Esophagus squamous epithelium (tissue), 5 donors: ENCODE data around the gene ANKRD63. TPM values are rescaled to one million over a fixed set of nuclear protein-coding genes. Genes with fewer than 3 reads are reported as not detected.

Source experiments
- DNase-seq: peaks from one replicate; lab custom pipeline; 2025; lab: John Stamatoyannopoulos, UW
- H3K27ac ChIP-seq, 4 donors: fragments of 200-600 bp; sonication (generic); one replicate each; pipeline ENCODE4 v1.5.1; 2016 to 2019; ENCODE audit warnings: mild to moderate bottlenecking in 1 of 4
- H3K27me3 ChIP-seq, 4 donors: fragments of 200-600 bp; sonication (generic); 1 replicate in 3 of 4; 2 replicates in 1 of 4; pipeline versions ENCODE4 v1.5.1 to v1.6.0; 2017 to 2021; ENCODE audit warnings: antibody characterized with exemption in 1 of 4
- H3K36me3 ChIP-seq, 3 donors: fragments of 200-600 bp; sonication (generic); one replicate each; pipeline ENCODE4 v1.5.1; 2016 to 2019
- H3K4me1 ChIP-seq, 3 donors: fragments of 200-600 bp; sonication (generic); one replicate each; pipeline ENCODE4 v1.5.1; 2017 to 2019
- H3K4me3 ChIP-seq, 4 donors: fragments of 200-600 bp; sonication (generic); 1 replicate in 3 of 4; 2 replicates in 1 of 4; pipeline ENCODE4 v1.5.1; 2016 to 2019; ENCODE audit warnings: mild to moderate bottlenecking in 2 of 4, moderate library complexity in 1 of 4
- H3K9me3 ChIP-seq, 3 donors: fragments of 200-600 bp; sonication (generic); one replicate each; pipeline ENCODE4 v1.5.1; 2016 to 2019
- CTCF ChIP-seq, 6 experiments: fragments of 450-650 bp in 4 of 6; fragments of 200-600 bp in 2 of 6; sonication (generic) in 2 of 6; IDR thresholded peaks; one replicate each; pipeline ENCODE4 v1.5.1; 2016 to 2019; ENCODE audit warnings: antibody characterized with exemption in 6 of 6, mild to moderate bottlenecking in 4 of 6, moderate library complexity in 4 of 6
- POLR2A ChIP-seq, 4 donors: fragments of 450-650 bp; IDR thresholded peaks; one replicate each; pipeline ENCODE4 v1.6.1; 2017; ENCODE audit warnings: antibody characterized with exemption in 4 of 4, mild to moderate bottlenecking in 4 of 4, moderate library complexity in 3 of 4
- WGBS, 2 donors: methylation state at CpG; one replicate each; pipeline ENCODE4 v1.1.5; 2018; 5-methylcytosine and 5-hydroxymethylcytosine counted together
- intact Hi-C: fragments of 100-400 bp; cut with DNase I; formaldehyde crosslinking; loops from one replicate; pipeline ENCODE4 v1.15.0; 2022
- total RNA-seq, 4 donors: library from RNA; depleted of rRNA; stranded (reverse); fragments of >200 nt; gene quantifications; one replicate each; pipeline ENCODE4 v1.1.0, GENCODE V29; 2016
- donor health status: DM: yes; HTN: yes; CAD: no.

Gene ANKRD63
- total RNA-seq, 4 donors from 2014 or later: not detected

GRCh38 chr15:40246496-40247280 is 36.2 kb downstream of the ANKRD63 start:
- peaks cover 45 to 100% (median 51%) of the 10 kb centered on the region in 3 donors for H3K4me1 ChIP-seq

GRCh38 chr15:40245666-40246450 is 37.0 kb downstream of the ANKRD63 start:
- Histone ChIP-seq H3K36me3 (peaks cover 0 to 15% (median 0%) of the 10 kb centered on the region in 3 donors), H3K4me3 (no peak overlapping the region), H3K9me3 (no peaks in the 10 kb centered on the region), H3K27me3 (peaks cover 0 to under 1% (median 0%) of the 10 kb centered on the region in 4 donors), H3K4me1 (peaks cover 50 to 100% (median 53%) of the 10 kb centered on the region in 3 donors), H3K27ac (peak overlapping the region; percentile 82 to 94 (median 84))
- TF ChIP-seq CTCF (IDR thresholded peaks at IDR 0.05): no peak
- DNase-seq: no peak
- intact Hi-C loops: no loop called here
- WGBS, 2 donors: 76 to 78% methylated on average over 6 to 8 of the region's 9 CpGs

More at GRCh38 chr15:40246496-40247280, 36.2 kb downstream of the ANKRD63 start:
- WGBS, 2 donors: 72 to 82% methylated on average over 4 of the region's 8 CpGs
- no peaks in the 10 kb centered on the region for H3K9me3 ChIP-seq
- DNase-seq: no peak
- no peak for TF ChIP-seq POLR2A (IDR thresholded peaks at IDR 0.05)
- TF ChIP-seq CTCF (IDR thresholded peaks at IDR 0.05): no peak
- no peak overlapping the region for H3K4me3 ChIP-seq
- H3K27ac ChIP-seq: peak overlapping the region; percentile 82 to 94 (median 84)
- H3K27me3 ChIP-seq: no peaks in the 10 kb centered on the region
- peaks cover 0 to 15% (median 0%) of the 10 kb centered on the region in 3 donors for H3K36me3 ChIP-seq
- intact Hi-C loops: no loop called here

- peaks cover 0 to 6% (median 0%) of the 10 kb centered on the region in 4 donors for H3K27me3 ChIP-seq
- intact Hi-C loops: no loop called here
- H3K9me3 ChIP-seq: no peaks in the 10 kb centered on the region
- DNase-seq: no peak
- H3K4me3 ChIP-seq: no peak overlapping the region
- peaks cover 0 to 15% (median 0%) of the 10 kb centered on the region in 3 donors for H3K36me3 ChIP-seq
- H3K27ac ChIP-seq: peak overlapping the region; percentile 82 to 94 (median 84)
- H3K4me1 ChIP-seq: peaks cover 50 to 98% (median 52%) of the 10 kb centered on the region in 3 donors
- TF ChIP-seq POLR2A (IDR thresholded peaks at IDR 0.05): peak in 1 of 4 donors; percentile 19
- TF ChIP-seq CTCF (IDR thresholded peaks at IDR 0.05): no peak
- 53 to 63% methylated on average over 2 to 4 of the region's 5 CpGs for WGBS, 2 donors
Observed at GRCh38 chr15:40244961-40245523, 37.8 kb downstream of the ANKRD63 start.

- H3K4me1 ChIP-seq: peaks cover 49 to 98% (median 52%) of the 10 kb centered on the region in 3 donors
- no peak for TF ChIP-seq CTCF (IDR thresholded peaks at IDR 0.05)
- no peak for TF ChIP-seq POLR2A (IDR thresholded peaks at IDR 0.05)
- H3K27me3 ChIP-seq: peaks cover 0 to 21% (median 0%) of the 10 kb centered on the region in 4 donors
- no peak overlapping the region for H3K4me3 ChIP-seq
- H3K9me3 ChIP-seq: no peaks in the 10 kb centered on the region
- WGBS, 2 donors: 36 to 50% methylated on average over 9 of the region's 9 CpGs
- no peak for DNase-seq
- H3K36me3 ChIP-seq: peaks cover 0 to 12% (median 0%) of the 10 kb centered on the region in 3 donors
- H3K27ac ChIP-seq: peak overlapping the region; percentile 29 to 94 (median 83)
- intact Hi-C loops: no loop called here
Observed at GRCh38 chr15:40243126-40243810, 39.6 kb downstream of the ANKRD63 start.
